Limb (tissue), 2 donors: ENCODE data around the gene GRAMD2A.

Experiments
- DNase-seq, 2 donors: peaks; one replicate each; pipeline ENCODE4 v3.0.0-alpha.2; 2016; ENCODE audit errors: extremely low spot score in 2 of 2

GRAMD2A gene

GRCh38 chr15:72136170-72137051, 61.2 kb downstream of the GRAMD2A start:
- DNase-seq = no peak

GRCh38 chr15:72135719-72136118, 61.9 kb downstream of the GRAMD2A start:
- DNase-seq = no peak

GRCh38 chr15:72133211-72133610, 64.4 kb downstream of the GRAMD2A start:
- no peak for DNase-seq

- no peak for DNase-seq
These were observed 65.7 kb downstream of the GRAMD2A start for GRCh38 chr15:72131922-72132321.

- no peak for DNase-seq
These were observed 67.3 kb downstream of the GRAMD2A start for GRCh38 chr15:72130272-72130671.

DNA sequence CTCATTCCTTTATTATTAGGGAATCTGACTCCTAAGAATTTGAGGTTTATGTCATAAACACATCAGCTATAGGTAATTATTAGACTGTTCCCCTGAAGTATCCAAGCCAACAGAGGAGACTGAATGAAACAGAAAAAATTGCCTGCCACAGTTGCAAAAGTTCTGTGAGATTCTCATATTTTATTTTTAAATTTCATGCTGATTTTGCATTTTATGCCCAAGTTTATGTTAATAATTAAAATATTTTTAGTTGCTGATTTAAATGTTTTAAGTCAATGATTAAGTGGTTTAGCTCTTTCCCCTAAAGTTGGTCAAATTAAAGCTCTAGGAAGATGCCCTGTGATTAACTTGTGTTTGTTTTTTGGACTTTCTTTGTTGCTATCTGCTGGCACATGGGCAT, 69.2 kb downstream of the GRAMD2A start:
- DNase-seq = no peak

GRCh38 chr15:72127724-72128322, 69.8 kb downstream of the GRAMD2A start:
- DNase-seq = no peak

- no peak for DNase-seq
These were observed 73.4 kb downstream of the GRAMD2A start for GRCh38 chr15:72124218-72124617.

DNA sequence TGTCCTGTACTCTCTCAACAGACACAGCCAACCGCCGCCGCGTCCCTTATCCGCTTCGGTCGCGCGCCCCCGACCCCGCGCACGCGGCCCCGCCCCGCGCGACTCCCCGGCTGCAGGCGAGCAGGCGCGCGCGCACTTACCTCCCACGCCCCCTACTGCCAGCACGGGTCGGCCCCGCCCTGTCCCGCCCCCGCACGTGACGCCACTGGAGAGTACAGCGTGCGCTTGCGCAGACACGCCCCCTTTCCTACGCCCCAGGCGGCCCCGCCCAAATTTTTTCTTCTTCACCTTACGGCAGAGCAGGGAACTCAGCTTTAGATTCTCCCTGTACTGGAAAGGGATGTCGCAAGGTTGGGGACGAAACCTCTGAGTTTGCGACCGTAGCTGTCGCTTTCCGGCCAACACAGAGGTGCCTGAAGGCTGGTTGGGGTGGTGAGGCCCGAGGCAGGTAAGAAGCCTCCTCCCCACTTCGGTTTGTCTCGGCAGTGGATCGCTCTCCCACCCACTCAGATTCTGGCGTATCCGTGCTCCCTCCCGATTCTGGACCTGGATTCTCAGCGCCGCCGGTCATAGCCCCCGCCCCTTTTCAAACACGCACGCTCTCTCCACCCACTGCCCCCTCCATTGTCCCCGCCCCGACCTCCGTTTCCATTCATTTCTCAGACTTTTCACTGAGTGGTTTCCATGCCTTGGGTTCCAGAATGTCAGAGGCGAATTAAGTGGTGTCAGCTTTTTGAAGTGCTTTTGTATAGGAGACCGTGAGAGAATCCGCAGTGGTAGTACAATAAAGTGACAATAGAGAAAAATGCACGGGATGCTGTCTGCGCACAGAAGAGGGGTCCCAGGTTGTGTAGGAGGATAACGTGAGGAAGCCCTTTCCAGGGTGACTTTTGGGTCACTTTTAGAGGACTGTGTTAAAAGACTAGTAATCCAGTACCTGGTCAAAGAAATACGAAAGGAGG, 79.3 kb downstream of the GRAMD2A start, which contains the start of the genes MYO9A and SENP8:
MYO9A (minus strand) TSS at position 134 of the 962 bp plus-strand sequence. CDS start 71,587 bp downstream, outside the sequence.
SENP8 (plus strand) TSS at position 387 of the 962 bp plus-strand sequence. CDS start 21,221 bp downstream, outside the sequence.
- peak; percentile 99 to 100 for DNase-seq

- DNase-seq = peak in 1 of 2 donors; percentile 61
These were observed 80.0 kb downstream of the GRAMD2A start for GRCh38 chr15:72117486-72118016.

GRCh38 chr15:72116731-72117485, 80.7 kb downstream of the GRAMD2A start:
- DNase-seq = no peak

DNA sequence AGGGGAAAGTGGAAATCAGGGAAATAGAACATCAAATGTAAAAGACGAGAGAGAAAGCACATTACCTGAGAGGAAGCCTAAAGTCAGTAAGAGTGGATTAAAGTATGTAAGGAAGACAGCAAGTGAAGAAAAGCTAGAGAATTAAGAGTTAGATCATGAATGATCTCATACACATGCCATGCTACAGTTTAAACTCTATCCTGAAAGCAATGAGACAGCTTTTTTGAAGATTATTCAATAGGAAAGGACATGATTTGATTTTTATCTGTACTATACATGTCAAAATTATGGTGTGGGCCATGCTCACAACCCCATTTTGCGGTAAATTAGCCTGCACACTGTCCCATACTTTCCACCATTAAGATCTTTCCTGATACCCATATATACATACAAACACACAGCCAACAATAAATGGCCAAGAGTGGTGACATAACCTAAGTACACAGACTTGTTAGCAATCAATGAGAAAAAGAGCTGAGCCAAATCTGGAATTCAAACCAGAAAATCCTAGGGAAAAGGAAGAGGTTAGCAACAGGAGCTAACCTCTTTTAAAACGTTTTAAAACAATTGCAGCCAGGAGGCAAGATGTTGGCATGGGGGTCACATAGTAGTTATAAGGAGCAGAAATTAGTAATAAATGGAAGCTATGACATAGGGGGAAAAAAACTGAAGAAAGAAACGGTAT, 84.1 kb downstream of the GRAMD2A start:
- no peak for DNase-seq

GRCh38 chr15:72112805-72113204, 84.8 kb downstream of the GRAMD2A start:
- no peak for DNase-seq

DNA sequence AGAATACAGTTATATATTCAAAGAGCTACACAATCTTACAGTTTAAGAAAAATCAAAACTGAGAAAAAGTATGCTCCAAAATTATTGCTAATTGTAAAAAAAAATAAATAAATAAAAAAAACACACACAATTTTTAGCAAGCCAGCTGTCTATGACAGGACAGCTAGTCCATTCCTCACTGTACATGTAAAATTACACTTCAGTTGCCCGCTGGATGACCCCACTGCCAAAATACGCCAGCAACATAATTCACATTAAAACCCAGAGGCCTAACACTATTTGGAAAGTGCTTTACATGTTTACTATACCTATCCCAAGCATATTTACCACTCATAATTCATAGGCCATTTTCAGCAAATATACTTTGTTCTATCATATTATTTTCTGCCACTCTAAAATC, 85.5 kb downstream of the GRAMD2A start:
- DNase-seq = peak in 1 of 2 donors; percentile 39

DNA sequence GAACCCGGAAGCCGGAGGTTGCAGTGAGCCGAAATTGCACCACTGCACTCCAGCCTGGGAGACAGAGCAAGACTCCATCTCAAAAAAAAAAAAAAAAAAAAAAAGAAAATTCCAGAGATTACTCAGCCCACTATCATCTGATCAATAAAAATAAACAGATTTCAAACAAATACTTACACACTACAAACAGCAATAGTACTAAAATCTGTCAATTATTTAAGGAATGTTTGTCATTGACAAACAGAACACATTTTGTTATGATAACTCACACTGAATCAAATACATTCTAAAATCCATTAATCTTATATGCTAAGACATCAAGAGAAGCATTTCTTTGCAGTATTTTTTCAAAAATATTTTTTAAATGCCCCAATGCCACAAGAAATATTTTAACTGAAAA, 87.2 kb downstream of the GRAMD2A start:
- no peak for DNase-seq
